HEK293 (cell line): ENCODE data around the gene MSRB3.
A peak's percentile ranks its signal among the peaks of the same experiment; 100 is the strongest.

Experiments used
- CTCF ChIA-PET: fragments of 350-600 bp; formaldehyde crosslinking; extraction: SDS; loops from one replicate; lab custom pipeline; 2021; ENCODE audit warnings: antibody characterized with exemption; lab: Yijun Ruan, JAX
- POLR2A ChIA-PET: fragments of 300-600 bp; formaldehyde crosslinking; extraction: SDS; loops from one replicate; lab custom pipeline; 2020; ENCODE audit warnings: antibody characterized with exemption, inconsistent platforms; lab: Yijun Ruan, JAX
- H3K27ac ChIP-seq: fragments of 200-500 bp; sonication (Bioruptor generic); 2 replicates; pipeline ENCODE4 v1.5.1; 2014; ENCODE audit warnings: low read depth, low read length, control low read depth, inconsistent platforms; ENCODE audit errors: extremely low read depth
- H3K36me3 ChIP-seq, 2 experiments: fragments of 200-500 bp in 1 of 2; sonication (Bioruptor generic) in 1 of 2; 1 replicate in 1 of 2; 2 replicates in 1 of 2; pipeline ENCODE4 v1.5.1; 2014 to 2017; ENCODE audit warnings: inconsistent platforms in 2 of 2, low read length in 2 of 2; ENCODE audit not compliant: control insufficient read depth in 2 of 2, insufficient read depth in 1 of 2
- H3K4me1 ChIP-seq: fragments of 200-500 bp; sonication (Bioruptor generic); 2 replicates; pipeline ENCODE4 v1.5.1; 2014; ENCODE audit warnings: mild to moderate bottlenecking, low read length, inconsistent platforms; ENCODE audit not compliant: control insufficient read depth, insufficient read depth
- H3K4me3 ChIP-seq: 2 replicates; pipeline ENCODE4 v1.5.1; 2011; ENCODE audit warnings: low read depth, mild to moderate bottlenecking, control low read depth, low read length, moderate library complexity
- H3K9me3 ChIP-seq: fragments of 200-500 bp; sonication (Bioruptor generic); 2 replicates; pipeline ENCODE4 v1.5.1; 2014; ENCODE audit warnings: low read depth, low read length, inconsistent platforms; ENCODE audit not compliant: control insufficient read depth, insufficient read depth
- BCL11A ChIP-seq: fragments of 450-650 bp; formaldehyde crosslinking; IDR thresholded peaks from 2 replicates; pipeline ENCODE4 v1.5.1; 2016; ENCODE audit warnings: low read depth, missing biosample characterization, missing genetic modification characterization
- GLI4 ChIP-seq: fragments of 450-650 bp; formaldehyde crosslinking; IDR thresholded peaks from 2 replicates; pipeline ENCODE4 v1.5.1; 2016; ENCODE audit warnings: missing biosample characterization, missing genetic modification characterization
- MEIS1 ChIP-seq: sonication (generic); formaldehyde crosslinking; IDR thresholded peaks from 2 replicates; pipeline ENCODE4 v1.8.1; 2022; ENCODE audit warnings: missing genetic modification reagents, mild to moderate bottlenecking, borderline replicate concordance
- MYNN ChIP-seq: fragments of 450-650 bp; formaldehyde crosslinking; IDR thresholded peaks from 2 replicates; pipeline ENCODE4 v1.5.1; 2016; ENCODE audit warnings: missing biosample characterization, missing genetic modification characterization, borderline replicate concordance
- MZF1 ChIP-seq: fragments of 450-650 bp; formaldehyde crosslinking; IDR thresholded peaks from 2 replicates; pipeline ENCODE4 v1.5.1; 2017; ENCODE audit warnings: missing biosample characterization, missing genetic modification characterization, borderline replicate concordance
- ZNF155 ChIP-seq: fragments of 450-650 bp; formaldehyde crosslinking; IDR thresholded peaks from 2 replicates; pipeline ENCODE4 v1.5.1; 2016; ENCODE audit warnings: missing biosample characterization, missing genetic modification characterization
- ZNF324 ChIP-seq: fragments of 450-650 bp; formaldehyde crosslinking; IDR thresholded peaks from 2 replicates; pipeline ENCODE4 v1.5.1; 2016; ENCODE audit warnings: missing biosample characterization, missing genetic modification characterization
- ZNF335 ChIP-seq: fragments of 450-650 bp; formaldehyde crosslinking; conservative IDR thresholded peaks from 2 replicates; pipeline ENCODE4 v1.5.1; 2016; ENCODE audit warnings: missing biosample characterization, missing genetic modification characterization
- ZNF37A ChIP-seq: fragments of 450-650 bp; IDR thresholded peaks from 2 replicates; pipeline ENCODE4 v1.5.1; 2018; ENCODE audit warnings: missing biosample characterization, missing genetic modification characterization
- ZNF433 ChIP-seq: fragments of 450-650 bp; formaldehyde crosslinking; IDR thresholded peaks from 2 replicates; pipeline ENCODE4 v1.5.1; 2016; ENCODE audit warnings: missing biosample characterization, missing genetic modification characterization, low read depth
- ZNF660 ChIP-seq: fragments of 450-650 bp; IDR thresholded peaks from 2 replicates; pipeline ENCODE4 v1.5.1; 2018; ENCODE audit warnings: missing biosample characterization, mild to moderate bottlenecking, missing genetic modification characterization
- ZNF837 ChIP-seq: fragments of 450-650 bp; formaldehyde crosslinking; IDR thresholded peaks from 2 replicates; pipeline ENCODE4 v1.5.1; 2016; ENCODE audit warnings: missing biosample characterization, missing genetic modification characterization
- TF ChIP-seq, protein P1 (sequence below): fragments of 450-650 bp; formaldehyde crosslinking; IDR thresholded peaks from 2 replicates; pipeline ENCODE4 v1.5.1; 2017; ENCODE audit warnings: missing biosample characterization, missing genetic modification characterization
- TF ChIP-seq, protein P2 (sequence below): fragments of 450-650 bp; IDR thresholded peaks from 2 replicates; pipeline ENCODE4 v1.5.1; 2018; ENCODE audit warnings: missing biosample characterization, mild to moderate bottlenecking, missing genetic modification characterization
- TF ChIP-seq, protein P3 (sequence below): fragments of 450-650 bp; formaldehyde crosslinking; IDR thresholded peaks from 2 replicates; pipeline ENCODE4 v1.5.1; 2016; ENCODE audit warnings: missing biosample characterization, missing genetic modification characterization
- TF ChIP-seq, protein P4 (sequence below): fragments of 450-650 bp; formaldehyde crosslinking; IDR thresholded peaks from 2 replicates; pipeline ENCODE4 v1.5.1; 2016; ENCODE audit warnings: missing biosample characterization, missing genetic modification characterization
- TF ChIP-seq, protein P5 (sequence below): fragments of 450-650 bp; formaldehyde crosslinking; IDR thresholded peaks from 2 replicates; pipeline ENCODE4 v1.5.1; 2016; ENCODE audit warnings: missing biosample characterization, missing genetic modification characterization
- TF ChIP-seq, protein P6 (sequence below): fragments of 450-650 bp; formaldehyde crosslinking; IDR thresholded peaks from 2 replicates; pipeline ENCODE4 v1.5.1; 2016; ENCODE audit warnings: missing biosample characterization, missing genetic modification characterization

Gene MSRB3

DNA sequence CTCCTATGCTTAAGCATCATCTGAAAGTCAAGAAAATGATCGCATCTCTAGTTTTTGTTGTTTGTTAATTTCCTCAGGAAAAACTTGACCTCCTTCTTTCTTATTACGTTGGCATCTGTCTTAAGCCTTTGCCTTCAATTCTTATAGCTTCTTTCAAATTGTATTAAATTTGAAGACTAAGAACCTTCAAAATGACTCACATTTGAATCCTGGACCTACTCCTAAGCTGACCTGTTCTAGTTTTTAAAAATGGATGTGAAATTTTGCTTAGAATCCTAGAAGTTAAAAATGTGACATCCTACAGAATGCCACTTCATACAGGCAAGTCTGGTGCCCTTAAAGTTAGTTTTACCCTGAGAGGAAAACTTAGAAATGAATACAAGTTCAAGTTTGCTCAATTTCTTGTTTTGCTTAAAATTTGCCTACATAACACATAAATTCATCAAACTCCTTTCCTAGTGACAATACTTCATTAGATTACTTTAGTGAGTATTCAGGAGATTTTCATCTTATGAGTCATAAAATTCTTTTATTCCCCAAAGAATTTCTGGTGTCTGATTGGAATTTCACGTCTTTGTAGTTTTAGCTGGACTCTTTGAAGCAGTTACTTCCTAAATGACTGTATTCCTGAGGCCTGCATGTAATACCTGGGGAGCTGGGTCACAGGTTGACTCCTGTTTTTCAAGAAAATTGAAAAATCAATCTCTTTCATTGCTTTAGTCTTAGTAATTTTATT is 152.3 kb downstream of the MSRB3 start:
- Histone ChIP-seq H3K4me3 (no peak overlapping the region), H3K4me1 (no peaks in the 10 kb centered on the region), H3K9me3 (no peaks in the 10 kb centered on the region), H3K36me3 (no peaks in the 10 kb centered on the region), H3K27ac (no peak overlapping the region)
- TF ChIP-seq, protein P1, sequence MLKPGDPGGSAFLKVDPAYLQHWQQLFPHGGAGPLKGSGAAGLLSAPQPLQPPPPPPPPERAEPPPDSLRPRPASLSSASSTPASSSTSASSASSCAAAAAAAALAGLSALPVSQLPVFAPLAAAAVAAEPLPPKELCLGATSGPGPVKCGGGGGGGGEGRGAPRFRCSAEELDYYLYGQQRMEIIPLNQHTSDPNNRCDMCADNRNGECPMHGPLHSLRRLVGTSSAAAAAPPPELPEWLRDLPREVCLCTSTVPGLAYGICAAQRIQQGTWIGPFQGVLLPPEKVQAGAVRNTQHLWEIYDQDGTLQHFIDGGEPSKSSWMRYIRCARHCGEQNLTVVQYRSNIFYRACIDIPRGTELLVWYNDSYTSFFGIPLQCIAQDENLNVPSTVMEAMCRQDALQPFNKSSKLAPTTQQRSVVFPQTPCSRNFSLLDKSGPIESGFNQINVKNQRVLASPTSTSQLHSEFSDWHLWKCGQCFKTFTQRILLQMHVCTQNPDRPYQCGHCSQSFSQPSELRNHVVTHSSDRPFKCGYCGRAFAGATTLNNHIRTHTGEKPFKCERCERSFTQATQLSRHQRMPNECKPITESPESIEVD (tag by site-specific recombination), result 0 out of 2 replicates have a peak, but pooled peaks have one; percentile 7
- TF ChIP-seq, protein P2, sequence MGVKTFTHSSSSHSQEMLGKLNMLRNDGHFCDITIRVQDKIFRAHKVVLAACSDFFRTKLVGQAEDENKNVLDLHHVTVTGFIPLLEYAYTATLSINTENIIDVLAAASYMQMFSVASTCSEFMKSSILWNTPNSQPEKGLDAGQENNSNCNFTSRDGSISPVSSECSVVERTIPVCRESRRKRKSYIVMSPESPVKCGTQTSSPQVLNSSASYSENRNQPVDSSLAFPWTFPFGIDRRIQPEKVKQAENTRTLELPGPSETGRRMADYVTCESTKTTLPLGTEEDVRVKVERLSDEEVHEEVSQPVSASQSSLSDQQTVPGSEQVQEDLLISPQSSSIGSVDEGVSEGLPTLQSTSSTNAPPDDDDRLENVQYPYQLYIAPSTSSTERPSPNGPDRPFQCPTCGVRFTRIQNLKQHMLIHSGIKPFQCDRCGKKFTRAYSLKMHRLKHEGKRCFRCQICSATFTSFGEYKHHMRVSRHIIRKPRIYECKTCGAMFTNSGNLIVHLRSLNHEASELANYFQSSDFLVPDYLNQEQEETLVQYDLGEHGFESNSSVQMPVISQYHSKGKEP (tag by site-specific recombination), result no peak
- POLR2A ChIA-PET, result no interaction called here
- CTCF ChIA-PET, result interaction anchor here (0.7 kb wide), 1 partner anchor 1208 kb away, joined by 3 read pairs; no protein-coding TSS in a partner anchor

DNA sequence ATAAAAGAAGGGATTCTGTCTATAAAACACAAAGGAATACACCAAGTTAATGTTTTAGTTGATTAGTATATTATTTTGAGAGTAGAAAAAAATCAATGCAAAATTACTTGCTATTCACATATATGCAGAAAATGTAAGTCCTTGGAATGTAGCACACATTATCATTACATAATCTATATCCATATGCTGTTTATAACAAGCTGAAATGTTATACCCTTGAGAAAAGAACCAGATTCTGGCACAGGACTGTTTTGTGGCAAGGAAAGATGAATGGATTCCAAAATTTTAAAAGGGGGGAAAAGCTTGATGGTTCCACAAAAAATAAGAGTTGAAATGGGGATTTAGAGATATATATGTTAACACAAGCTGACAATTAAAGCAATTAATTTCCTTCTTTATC is 153.6 kb downstream of the MSRB3 start:
- no peaks in the 10 kb centered on the region for H3K36me3 ChIP-seq
- CTCF ChIA-PET, result interaction anchor here (1.3 kb wide), 1 partner anchor 104 kb away, joined by 3 read pairs; no protein-coding TSS in a partner anchor
- no peak overlapping the region for H3K4me3 ChIP-seq
- no peaks in the 10 kb centered on the region for H3K4me1 ChIP-seq
- no peak for TF ChIP-seq MZF1
- H3K9me3 ChIP-seq, result no peaks in the 10 kb centered on the region
- no peak overlapping the region for H3K27ac ChIP-seq
- POLR2A ChIA-PET, result no interaction called here

DNA sequence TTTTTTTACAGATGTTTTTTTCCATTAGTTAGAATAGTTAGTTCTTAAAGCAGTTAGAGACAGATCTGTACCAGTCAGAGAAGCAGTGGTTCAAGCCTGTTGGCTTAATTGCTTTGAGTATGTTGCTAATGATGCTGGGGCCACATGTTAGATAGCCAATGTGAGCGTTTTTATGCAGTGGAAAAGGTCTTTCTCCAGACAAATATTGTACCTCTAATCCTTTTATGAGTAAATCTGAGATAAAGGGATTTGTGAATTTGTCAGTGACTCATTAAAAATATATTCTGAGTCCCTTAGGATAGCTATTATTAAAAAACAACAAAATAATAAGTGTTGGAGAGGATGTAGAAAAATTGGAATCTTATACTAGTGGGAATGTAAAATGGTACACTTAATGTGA is 154.2 kb downstream of the MSRB3 start:
- Histone ChIP-seq H3K27ac (no peak overlapping the region), H3K36me3 (no peaks in the 10 kb centered on the region), H3K9me3 (no peaks in the 10 kb centered on the region), H3K4me1 (no peaks in the 10 kb centered on the region), H3K4me3 (no peak overlapping the region)
- TF ChIP-seq ZNF335 (tag by site-specific recombination) (no peak), ZNF433 (no peak), MEIS1 (CRISPR knock-in tag) (no peak), ZNF660 (tag by site-specific recombination) (no peak), BCL11A (no peak), ZNF837 (tag by site-specific recombination) (no peak), MYNN (tag by site-specific recombination) (no peak), GLI4 (tag by site-specific recombination) (no peak), MZF1 (no peak), ZNF37A (no peak), ZNF155 (tag by site-specific recombination) (no peak), ZNF324 (tag by site-specific recombination) (no peak)
- TF ChIP-seq, protein P3, sequence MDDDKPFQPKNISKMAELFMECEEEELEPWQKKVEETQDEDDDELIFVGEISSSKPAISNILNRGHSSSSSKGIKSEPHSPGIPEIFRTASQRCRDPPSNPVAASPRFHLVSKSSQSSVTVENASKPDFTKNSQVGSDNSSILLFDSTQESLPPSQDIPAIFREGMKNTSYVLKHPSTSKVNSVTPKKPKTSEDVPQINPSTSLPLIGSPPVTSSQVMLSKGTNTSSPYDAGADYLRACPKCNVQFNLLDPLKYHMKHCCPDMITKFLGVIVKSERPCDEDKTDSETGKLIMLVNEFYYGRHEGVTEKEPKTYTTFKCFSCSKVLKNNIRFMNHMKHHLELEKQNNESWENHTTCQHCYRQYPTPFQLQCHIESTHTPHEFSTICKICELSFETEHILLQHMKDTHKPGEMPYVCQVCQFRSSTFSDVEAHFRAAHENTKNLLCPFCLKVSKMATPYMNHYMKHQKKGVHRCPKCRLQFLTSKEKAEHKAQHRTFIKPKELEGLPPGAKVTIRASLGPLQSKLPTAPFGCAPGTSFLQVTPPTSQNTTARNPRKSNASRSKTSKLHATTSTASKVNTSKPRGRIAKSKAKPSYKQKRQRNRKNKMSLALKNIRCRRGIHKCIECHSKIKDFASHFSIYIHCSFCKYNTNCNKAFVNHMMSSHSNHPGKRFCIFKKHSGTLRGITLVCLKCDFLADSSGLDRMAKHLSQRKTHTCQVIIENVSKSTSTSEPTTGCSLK (tag by site-specific recombination), result no peak
- TF ChIP-seq, protein P4, sequence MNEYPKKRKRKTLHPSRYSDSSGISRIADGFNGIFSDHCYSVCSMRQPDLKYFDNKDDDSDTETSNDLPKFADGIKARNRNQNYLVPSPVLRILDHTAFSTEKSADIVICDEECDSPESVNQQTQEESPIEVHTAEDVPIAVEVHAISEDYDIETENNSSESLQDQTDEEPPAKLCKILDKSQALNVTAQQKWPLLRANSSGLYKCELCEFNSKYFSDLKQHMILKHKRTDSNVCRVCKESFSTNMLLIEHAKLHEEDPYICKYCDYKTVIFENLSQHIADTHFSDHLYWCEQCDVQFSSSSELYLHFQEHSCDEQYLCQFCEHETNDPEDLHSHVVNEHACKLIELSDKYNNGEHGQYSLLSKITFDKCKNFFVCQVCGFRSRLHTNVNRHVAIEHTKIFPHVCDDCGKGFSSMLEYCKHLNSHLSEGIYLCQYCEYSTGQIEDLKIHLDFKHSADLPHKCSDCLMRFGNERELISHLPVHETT (tag by site-specific recombination), result no peak
- TF ChIP-seq, protein P5, sequence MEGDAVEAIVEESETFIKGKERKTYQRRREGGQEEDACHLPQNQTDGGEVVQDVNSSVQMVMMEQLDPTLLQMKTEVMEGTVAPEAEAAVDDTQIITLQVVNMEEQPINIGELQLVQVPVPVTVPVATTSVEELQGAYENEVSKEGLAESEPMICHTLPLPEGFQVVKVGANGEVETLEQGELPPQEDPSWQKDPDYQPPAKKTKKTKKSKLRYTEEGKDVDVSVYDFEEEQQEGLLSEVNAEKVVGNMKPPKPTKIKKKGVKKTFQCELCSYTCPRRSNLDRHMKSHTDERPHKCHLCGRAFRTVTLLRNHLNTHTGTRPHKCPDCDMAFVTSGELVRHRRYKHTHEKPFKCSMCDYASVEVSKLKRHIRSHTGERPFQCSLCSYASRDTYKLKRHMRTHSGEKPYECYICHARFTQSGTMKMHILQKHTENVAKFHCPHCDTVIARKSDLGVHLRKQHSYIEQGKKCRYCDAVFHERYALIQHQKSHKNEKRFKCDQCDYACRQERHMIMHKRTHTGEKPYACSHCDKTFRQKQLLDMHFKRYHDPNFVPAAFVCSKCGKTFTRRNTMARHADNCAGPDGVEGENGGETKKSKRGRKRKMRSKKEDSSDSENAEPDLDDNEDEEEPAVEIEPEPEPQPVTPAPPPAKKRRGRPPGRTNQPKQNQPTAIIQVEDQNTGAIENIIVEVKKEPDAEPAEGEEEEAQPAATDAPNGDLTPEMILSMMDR (tag by site-specific recombination), result no peak
- TF ChIP-seq, protein P6, sequence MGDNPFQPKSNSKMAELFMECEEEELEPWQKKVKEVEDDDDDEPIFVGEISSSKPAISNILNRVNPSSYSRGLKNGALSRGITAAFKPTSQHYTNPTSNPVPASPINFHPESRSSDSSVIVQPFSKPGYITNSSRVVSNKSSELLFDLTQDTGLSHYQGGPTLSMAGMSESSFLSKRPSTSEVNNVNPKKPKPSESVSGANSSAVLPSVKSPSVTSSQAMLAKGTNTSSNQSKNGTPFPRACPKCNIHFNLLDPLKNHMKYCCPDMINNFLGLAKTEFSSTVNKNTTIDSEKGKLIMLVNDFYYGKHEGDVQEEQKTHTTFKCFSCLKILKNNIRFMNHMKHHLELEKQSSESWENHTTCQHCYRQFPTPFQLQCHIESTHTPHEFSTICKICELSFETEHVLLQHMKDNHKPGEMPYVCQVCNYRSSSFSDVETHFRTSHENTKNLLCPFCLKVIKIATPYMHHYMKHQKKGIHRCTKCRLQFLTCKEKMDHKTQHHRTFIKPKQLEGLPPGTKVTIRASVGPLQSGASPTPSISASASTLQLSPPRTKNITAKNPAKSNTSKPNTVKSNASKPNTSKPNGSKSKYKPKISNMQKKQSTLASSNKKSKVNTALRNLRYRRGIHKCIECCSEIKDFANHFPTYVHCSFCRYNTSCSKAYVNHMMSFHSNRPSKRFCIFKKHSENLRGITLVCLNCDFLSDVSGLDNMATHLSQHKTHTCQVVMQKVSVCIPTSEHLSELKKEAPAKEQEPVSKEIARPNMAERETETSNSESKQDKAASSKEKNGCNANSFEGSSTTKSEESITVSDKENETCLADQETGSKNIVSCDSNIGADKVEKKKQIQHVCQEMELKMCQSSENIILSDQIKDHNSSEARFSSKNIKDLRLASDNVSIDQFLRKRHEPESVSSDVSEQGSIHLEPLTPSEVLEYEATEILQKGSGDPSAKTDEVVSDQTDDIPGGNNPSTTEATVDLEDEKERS (tag by site-specific recombination), result no peak
- ChIA-PET POLR2A (no interaction called here), CTCF (interaction anchor here (1.3 kb wide), 1 partner anchor 105 kb away, joined by 3 read pairs; no protein-coding TSS in a partner anchor)
